Gastrocnemius medialis (tissue), 4 donors: ENCODE data around the gene CACNA1B. TPM values are rescaled to one million over a fixed set of nuclear protein-coding genes. Genes with fewer than 3 reads are reported as not detected.

Experiments
- ATAC-seq, 2 donors: fragments of 150-250 bp; one replicate each; pipeline ENCODE4 v1.9.1; 2016
- DNase-seq, 2 donors: peaks; one replicate each; pipeline ENCODE4 v3.0.0-alpha.2; 2019
- H3K27ac ChIP-seq, 4 donors: fragments of 200-600 bp; sonication (generic); 1 replicate in 1 of 4; 2 replicates in 3 of 4; pipeline ENCODE4 v1.5.1; 2016 to 2018; ENCODE audit warnings: mild to moderate bottlenecking in 2 of 4, moderate library complexity in 1 of 4
- H3K27me3 ChIP-seq, 3 donors: fragments of 200-600 bp; sonication (generic) in 2 of 3; 1 replicate in 1 of 3; 2 replicates in 2 of 3; pipeline versions ENCODE4 v1.5.1 to v1.6.0; 2016 to 2019; ENCODE audit warnings: mild to moderate bottlenecking in 1 of 3, moderate library complexity in 1 of 3
- H3K36me3 ChIP-seq, 2 donors: fragments of 200-600 bp; sonication (generic) in 1 of 2; one replicate each; pipeline ENCODE4 v1.5.1; 2017 to 2018
- H3K4me1 ChIP-seq, 2 donors: fragments of 200-600 bp; sonication (generic) in 1 of 2; one replicate each; pipeline ENCODE4 v1.5.1; 2016 to 2017; ENCODE audit warnings: mild to moderate bottlenecking in 2 of 2
- H3K4me3 ChIP-seq, 4 donors: fragments of 200-600 bp; sonication (generic) in 3 of 4; 1 replicate in 1 of 4; 2 replicates in 3 of 4; pipeline ENCODE4 v1.5.1; 2016 to 2019; ENCODE audit warnings: mild to moderate bottlenecking in 2 of 4
- H3K9me3 ChIP-seq, 3 donors: fragments of 200-600 bp; sonication (generic) in 2 of 3; 1 replicate in 1 of 3; 2 replicates in 2 of 3; pipeline ENCODE4 v1.5.1; 2016 to 2019
- CTCF ChIP-seq, 5 experiments: fragments of 450-650 bp in 3 of 5; fragments of 200-600 bp in 2 of 5; sonication (generic) in 2 of 5; IDR thresholded peaks in 4 of 5; conservative IDR thresholded peaks in 1 of 5; 1 replicate in 4 of 5; 2 replicates in 1 of 5; pipeline ENCODE4 v1.5.1; 2016 to 2019; ENCODE audit warnings: antibody characterized with exemption in 5 of 5, mild to moderate bottlenecking in 3 of 5, moderate library complexity in 3 of 5
- POLR2A ChIP-seq, 2 donors: fragments of 450-650 bp; IDR thresholded peaks; one replicate each; pipeline ENCODE4 v1.6.1; 2017; ENCODE audit warnings: antibody characterized with exemption in 2 of 2, mild to moderate bottlenecking in 2 of 2, moderate library complexity in 2 of 2
- in situ Hi-C, 4 donors: fragments of 200-750 bp; cut with MboI; loops; one replicate each; pipeline versions ENCODE4 v1.15.0 to v1.8.0; 2017; ENCODE audit warnings: low sequenced_read_pairs in 4 of 4
- intact Hi-C: fragments of 100-400 bp; cut with DNase I; formaldehyde crosslinking; loops from one replicate; pipeline ENCODE4 v1.15.1; 2023; ENCODE audit warnings: low total_unique reads
- total RNA-seq, 4 donors: library from RNA; depleted of rRNA; stranded (reverse); fragments of >200 nt; gene quantifications; one replicate each; pipeline versions ENCODE4 v1.1.0 to v1.2.3, GENCODE V29; 2016

The CACNA1B gene
- total RNA-seq, 4 donors from 2014 or later: 0.07 TPM; not detected in 3

- Histone ChIP-seq H3K9me3 (no peaks in the 10 kb centered on the region), H3K4me3 (no peak overlapping the region), H3K27me3 (peaks cover 0 to 5% (median 3%) of the 10 kb centered on the region in 3 donors), H3K4me1 (no peaks in the 10 kb centered on the region), H3K36me3 (no peaks in the 10 kb centered on the region), H3K27ac (no peak overlapping the region)
- in situ Hi-C loops: no loop called here
- TF ChIP-seq POLR2A (IDR thresholded peaks at IDR 0.05) (no peak), CTCF (IDR thresholded peaks at IDR 0.05 in 4 of 5, conservative IDR thresholded peaks at IDR 0.05 in 1 of 5) (no peak)
- DNase-seq (no peak), ATAC-seq (no peak)
- intact Hi-C loops: no loop called here
These were observed 192.3 kb downstream of the CACNA1B start for GRCh38 chr9:138069731-138070456.

GRCh38 chr9:138070815-138071214, 193.2 kb downstream of the CACNA1B start:
- intact Hi-C loops: no loop called here
- DNase-seq: no peak

GRCh38 chr9:138071292-138071691, 193.7 kb downstream of the CACNA1B start:
- Histone ChIP-seq H3K4me1 (no peaks in the 10 kb centered on the region), H3K27me3 (peaks cover 0 to 3% (median 0%) of the 10 kb centered on the region in 3 donors), H3K27ac (no peak overlapping the region), H3K9me3 (no peaks in the 10 kb centered on the region), H3K4me3 (no peak overlapping the region), H3K36me3 (no peaks in the 10 kb centered on the region)
- intact Hi-C loops: no loop called here
- in situ Hi-C loops: no loop called here
- DNase-seq: no peak
- TF ChIP-seq POLR2A (IDR thresholded peaks at IDR 0.05) (no peak), CTCF (IDR thresholded peaks at IDR 0.05 in 4 of 5, conservative IDR thresholded peaks at IDR 0.05 in 1 of 5) (no peak)
- no peak for ATAC-seq

More at GRCh38 chr9:138070815-138071214, 193.2 kb downstream of the CACNA1B start:
- H3K36me3 ChIP-seq: no peaks in the 10 kb centered on the region
- ATAC-seq: no peak
- no peak overlapping the region for H3K4me3 ChIP-seq
- no peaks in the 10 kb centered on the region for H3K4me1 ChIP-seq
- no peaks in the 10 kb centered on the region for H3K9me3 ChIP-seq
- H3K27ac ChIP-seq: no peak overlapping the region
- no peak for TF ChIP-seq POLR2A (IDR thresholded peaks at IDR 0.05)
- TF ChIP-seq CTCF (IDR thresholded peaks at IDR 0.05 in 4 of 5, conservative IDR thresholded peaks at IDR 0.05 in 1 of 5): no peak
- H3K27me3 ChIP-seq: peaks cover 0 to 3% (median 1%) of the 10 kb centered on the region in 3 donors
- in situ Hi-C loops: no loop called here

- TF ChIP-seq CTCF (IDR thresholded peaks at IDR 0.05 in 4 of 5, conservative IDR thresholded peaks at IDR 0.05 in 1 of 5) (no peak), POLR2A (IDR thresholded peaks at IDR 0.05) (no peak)
- H3K36me3 ChIP-seq: no peaks in the 10 kb centered on the region
- no peaks in the 10 kb centered on the region for H3K9me3 ChIP-seq
- intact Hi-C loops: no loop called here
- no peak overlapping the region for H3K4me3 ChIP-seq
- peaks cover 0 to 3% (median 0%) of the 10 kb centered on the region in 3 donors for H3K27me3 ChIP-seq
- no peak overlapping the region for H3K27ac ChIP-seq
- H3K4me1 ChIP-seq: no peaks in the 10 kb centered on the region
- in situ Hi-C loops: no loop called here
- DNase-seq (no peak), ATAC-seq (no peak)
These were observed 194.1 kb downstream of the CACNA1B start for GRCh38 chr9:138071731-138072130.
